Neural cell (in vitro differentiated cells): ENCODE results near the gene BEX1. TPM values are rescaled to one million over a fixed set of nuclear protein-coding genes. Genes with fewer than 3 reads are reported as not detected.

Experiments
- H2AFZ ChIP-seq: fragments of 200-600, 300-800 bp; sonication (generic), shearing (Covaris generic); 2 replicates; pipeline ENCODE4 v1.6.0; 2014; ENCODE audit warnings: low read depth, mild to moderate bottlenecking, antibody characterized with exemption, low read length, moderate library complexity
- H3F3A ChIP-seq: fragments of 200-600 bp; shearing (Covaris generic); 2 replicates; pipeline ENCODE4 v1.6.1; 2016; ENCODE audit warnings: mild to moderate bottlenecking, moderate library complexity, mixed read lengths, antibody characterized with exemption, low read length; ENCODE audit not compliant: insufficient read depth, poor library complexity, severe bottlenecking
- H3K27ac ChIP-seq: fragments of 200-600, 300-800 bp; sonication (generic), shearing (Covaris generic); 2 replicates; pipeline ENCODE4 v1.5.1; 2014; ENCODE audit warnings: mild to moderate bottlenecking, low read length, moderate library complexity
- H3K27me3 ChIP-seq: fragments of 300-800, 200-600 bp; sonication (generic), shearing (Covaris generic); 2 replicates; pipeline ENCODE4 v1.6.0; 2014; ENCODE audit warnings: mild to moderate bottlenecking, low read depth, low read length, moderate library complexity; ENCODE audit not compliant: insufficient read depth
- H3K36me3 ChIP-seq: fragments of 300-800, 200-600 bp; sonication (generic), shearing (Covaris generic); 2 replicates; pipeline ENCODE4 v1.5.1; 2014; ENCODE audit warnings: mild to moderate bottlenecking, antibody characterized with exemption, low read length, moderate library complexity; ENCODE audit not compliant: insufficient read depth
- H3K4me2 ChIP-seq: fragments of 300-800, 200-600 bp; sonication (generic), shearing (Covaris generic); 2 replicates; pipeline ENCODE4 v1.6.0; 2014; ENCODE audit warnings: mild to moderate bottlenecking, low read length
- H3K4me3 ChIP-seq: fragments of 300-800, 200-600 bp; sonication (generic), shearing (Covaris generic); 2 replicates; pipeline ENCODE4 v1.5.1; 2014; ENCODE audit warnings: mild to moderate bottlenecking, low read length, moderate library complexity
- H3K79me2 ChIP-seq: fragments of 200-600 bp; shearing (Covaris generic); replicated peaks from 2 replicates; pipeline ENCODE4 v1.6.0; 2014; ENCODE audit warnings: mild to moderate bottlenecking, low read length, moderate library complexity; ENCODE audit not compliant: insufficient read depth
- H3K9ac ChIP-seq: fragments of 300-800, 200-600 bp; sonication (generic), shearing (Covaris generic); 2 replicates; pipeline ENCODE4 v1.6.1; 2016; ENCODE audit warnings: mild to moderate bottlenecking, low read length, mixed read lengths
- H3K9me2 ChIP-seq: fragments of 200-600 bp; shearing (Covaris generic); 2 replicates; pipeline ENCODE4 v1.6.1; 2016; ENCODE audit warnings: mild to moderate bottlenecking, low read length, mixed read lengths; ENCODE audit not compliant: insufficient read depth
- H3K9me3 ChIP-seq: fragments of 200-600, 300-800 bp; sonication (generic), shearing (Covaris generic); 2 replicates; pipeline ENCODE4 v1.6.1; 2016; ENCODE audit warnings: mild to moderate bottlenecking, mixed run types, low read length, moderate library complexity, mixed read lengths
- H4K20me1 ChIP-seq: fragments of 200-600 bp; shearing (Covaris generic); 2 replicates; pipeline ENCODE4 v1.6.1; 2016; ENCODE audit warnings: mild to moderate bottlenecking, mixed run types; ENCODE audit not compliant: insufficient read depth
- EP300 ChIP-seq: fragments of 450-650 bp; conservative IDR thresholded peaks from 2 replicates; pipeline ENCODE4 v1.6.1; 2014; ENCODE audit warnings: antibody characterized with exemption, mild to moderate bottlenecking, moderate library complexity; ENCODE audit not compliant: poor library complexity, severe bottlenecking
- EZH2 ChIP-seq: fragments of 200-600, 300-800 bp; shearing (Covaris generic), sonication (generic); IDR thresholded peaks from 2 replicates; pipeline ENCODE4 v1.6.1; 2014; ENCODE audit warnings: antibody characterized with exemption, low read length, borderline replicate concordance, mild to moderate bottlenecking; ENCODE audit not compliant: insufficient read depth, poor library complexity, severe bottlenecking
- MXI1 ChIP-seq: fragments of 450-650 bp; conservative IDR thresholded peaks from 2 replicates; pipeline ENCODE4 v1.6.1; 2014; ENCODE audit warnings: antibody characterized with exemption, mild to moderate bottlenecking; ENCODE audit not compliant: poor library complexity, severe bottlenecking
- POLR2AphosphoS5 ChIP-seq: IDR thresholded peaks from 2 replicates; pipeline ENCODE4 v1.6.1; 2012
- RAD21 ChIP-seq: fragments of 450-650 bp; conservative IDR thresholded peaks from 2 replicates; pipeline ENCODE4 v1.6.1; 2014; ENCODE audit warnings: antibody characterized with exemption, mild to moderate bottlenecking, moderate library complexity
- SMC3 ChIP-seq: fragments of 450-650 bp; conservative IDR thresholded peaks from 2 replicates; pipeline ENCODE4 v1.6.1; 2014; ENCODE audit warnings: antibody characterized with exemption, mild to moderate bottlenecking, moderate library complexity; ENCODE audit not compliant: poor library complexity
- TAF1 ChIP-seq: IDR thresholded peaks from 2 replicates; pipeline ENCODE4 v1.6.1; 2012; ENCODE audit warnings: low read depth
- polyA plus RNA-seq: library from polyadenylated mRNA; depleted of rRNA; stranded (reverse); fragments of >200 nt; gene quantifications from 2 replicates; pipeline ENCODE4 v1.2.3, GENCODE V29; 2014
- TF ChIP-seq, protein P1 (sequence below): fragments of 450-650 bp; IDR thresholded peaks from 2 replicates; pipeline ENCODE4 v1.5.1; 2014; ENCODE audit warnings: antibody characterized with exemption, mild to moderate bottlenecking, moderate library complexity; ENCODE audit not compliant: poor library complexity, severe bottlenecking
- TF ChIP-seq, protein P2 (sequence below): IDR thresholded peaks from 2 replicates; pipeline ENCODE4 v1.6.1; 2012; ENCODE audit warnings: borderline replicate concordance

BEX1 gene
- polyA plus RNA-seq, 1 donor from 2014 or later = 1,035 TPM

DNA sequence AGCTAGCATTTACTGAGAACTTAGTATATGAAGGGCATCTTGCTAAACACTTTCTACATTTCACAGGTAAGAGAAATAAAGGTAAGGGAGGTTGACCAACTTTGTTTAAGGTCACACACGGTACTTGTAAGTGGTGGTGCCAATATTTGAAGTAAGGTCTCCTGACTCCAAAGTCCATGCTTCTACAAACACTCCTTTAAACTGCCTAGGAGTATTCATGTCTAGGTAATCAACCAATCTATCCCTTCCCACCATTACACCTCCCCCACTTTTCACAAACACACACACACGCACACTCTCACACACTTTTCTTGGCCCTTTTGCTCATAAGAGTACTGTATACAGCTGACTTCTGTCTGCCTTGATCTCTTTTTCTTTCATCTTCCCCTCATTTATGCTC lies 7.1 kb downstream of the BEX1 start:
- no peaks in the 10 kb centered on the region for H3K9me2 ChIP-seq
- no peak overlapping the region for H3K4me3 ChIP-seq
- H3K27ac ChIP-seq = no peak overlapping the region
- H3K9me3 ChIP-seq = no peaks in the 10 kb centered on the region
- H2AFZ ChIP-seq = no peak overlapping the region
- TF ChIP-seq EP300 (no peak), SMC3 (no peak), POLR2AphosphoS5 (no peak), RAD21 (no peak), TAF1 (no peak), EZH2 (no peak), MXI1 (no peak)
- TF ChIP-seq, protein P1, sequence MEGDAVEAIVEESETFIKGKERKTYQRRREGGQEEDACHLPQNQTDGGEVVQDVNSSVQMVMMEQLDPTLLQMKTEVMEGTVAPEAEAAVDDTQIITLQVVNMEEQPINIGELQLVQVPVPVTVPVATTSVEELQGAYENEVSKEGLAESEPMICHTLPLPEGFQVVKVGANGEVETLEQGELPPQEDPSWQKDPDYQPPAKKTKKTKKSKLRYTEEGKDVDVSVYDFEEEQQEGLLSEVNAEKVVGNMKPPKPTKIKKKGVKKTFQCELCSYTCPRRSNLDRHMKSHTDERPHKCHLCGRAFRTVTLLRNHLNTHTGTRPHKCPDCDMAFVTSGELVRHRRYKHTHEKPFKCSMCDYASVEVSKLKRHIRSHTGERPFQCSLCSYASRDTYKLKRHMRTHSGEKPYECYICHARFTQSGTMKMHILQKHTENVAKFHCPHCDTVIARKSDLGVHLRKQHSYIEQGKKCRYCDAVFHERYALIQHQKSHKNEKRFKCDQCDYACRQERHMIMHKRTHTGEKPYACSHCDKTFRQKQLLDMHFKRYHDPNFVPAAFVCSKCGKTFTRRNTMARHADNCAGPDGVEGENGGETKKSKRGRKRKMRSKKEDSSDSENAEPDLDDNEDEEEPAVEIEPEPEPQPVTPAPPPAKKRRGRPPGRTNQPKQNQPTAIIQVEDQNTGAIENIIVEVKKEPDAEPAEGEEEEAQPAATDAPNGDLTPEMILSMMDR = no peak
- TF ChIP-seq, protein P2, sequence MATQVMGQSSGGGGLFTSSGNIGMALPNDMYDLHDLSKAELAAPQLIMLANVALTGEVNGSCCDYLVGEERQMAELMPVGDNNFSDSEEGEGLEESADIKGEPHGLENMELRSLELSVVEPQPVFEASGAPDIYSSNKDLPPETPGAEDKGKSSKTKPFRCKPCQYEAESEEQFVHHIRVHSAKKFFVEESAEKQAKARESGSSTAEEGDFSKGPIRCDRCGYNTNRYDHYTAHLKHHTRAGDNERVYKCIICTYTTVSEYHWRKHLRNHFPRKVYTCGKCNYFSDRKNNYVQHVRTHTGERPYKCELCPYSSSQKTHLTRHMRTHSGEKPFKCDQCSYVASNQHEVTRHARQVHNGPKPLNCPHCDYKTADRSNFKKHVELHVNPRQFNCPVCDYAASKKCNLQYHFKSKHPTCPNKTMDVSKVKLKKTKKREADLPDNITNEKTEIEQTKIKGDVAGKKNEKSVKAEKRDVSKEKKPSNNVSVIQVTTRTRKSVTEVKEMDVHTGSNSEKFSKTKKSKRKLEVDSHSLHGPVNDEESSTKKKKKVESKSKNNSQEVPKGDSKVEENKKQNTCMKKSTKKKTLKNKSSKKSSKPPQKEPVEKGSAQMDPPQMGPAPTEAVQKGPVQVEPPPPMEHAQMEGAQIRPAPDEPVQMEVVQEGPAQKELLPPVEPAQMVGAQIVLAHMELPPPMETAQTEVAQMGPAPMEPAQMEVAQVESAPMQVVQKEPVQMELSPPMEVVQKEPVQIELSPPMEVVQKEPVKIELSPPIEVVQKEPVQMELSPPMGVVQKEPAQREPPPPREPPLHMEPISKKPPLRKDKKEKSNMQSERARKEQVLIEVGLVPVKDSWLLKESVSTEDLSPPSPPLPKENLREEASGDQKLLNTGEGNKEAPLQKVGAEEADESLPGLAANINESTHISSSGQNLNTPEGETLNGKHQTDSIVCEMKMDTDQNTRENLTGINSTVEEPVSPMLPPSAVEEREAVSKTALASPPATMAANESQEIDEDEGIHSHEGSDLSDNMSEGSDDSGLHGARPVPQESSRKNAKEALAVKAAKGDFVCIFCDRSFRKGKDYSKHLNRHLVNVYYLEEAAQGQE = no peak
- H3F3A ChIP-seq = no peaks in the 10 kb centered on the region
- H3K4me2 ChIP-seq = no peak overlapping the region
- H3K36me3 ChIP-seq = no peaks in the 10 kb centered on the region
- H4K20me1 ChIP-seq = no peaks in the 10 kb centered on the region
- H3K79me2 ChIP-seq = no peaks in the 10 kb centered on the region
- H3K27me3 ChIP-seq = no peaks in the 10 kb centered on the region
- H3K9ac ChIP-seq = no peak overlapping the region

DNA sequence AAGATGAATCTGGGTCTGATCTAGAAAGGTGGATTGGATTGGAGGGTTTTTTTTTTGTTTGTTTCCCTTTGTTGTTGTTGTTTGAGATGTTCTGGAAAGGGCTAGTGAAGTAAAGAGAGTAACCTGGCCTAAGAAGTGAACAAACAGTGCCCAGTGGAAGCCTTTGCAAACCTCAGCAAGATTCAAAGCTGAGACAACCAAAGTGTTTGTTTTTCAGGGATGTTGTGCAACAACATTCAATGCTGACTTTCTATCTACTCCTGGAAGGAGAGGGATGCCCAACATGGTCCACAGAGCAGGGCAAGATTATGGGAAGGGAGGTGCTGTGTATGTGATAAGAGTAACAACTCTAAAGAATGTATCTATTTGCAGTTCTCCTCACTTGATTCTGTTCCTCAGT lies 11.3 kb downstream of the BEX1 start:
- TF ChIP-seq RAD21 (no peak), EZH2 (no peak), MXI1 (no peak)
- Histone ChIP-seq H3K9me2 (no peaks in the 10 kb centered on the region), H3K9ac (no peak overlapping the region), H2AFZ (no peak overlapping the region), H3K27me3 (no peaks in the 10 kb centered on the region), H3K27ac (no peak overlapping the region), H3K4me3 (no peak overlapping the region), H3F3A (no peaks in the 10 kb centered on the region), H3K36me3 (no peaks in the 10 kb centered on the region), H3K4me2 (no peak overlapping the region), H3K79me2 (no peaks in the 10 kb centered on the region), H3K9me3 (no peaks in the 10 kb centered on the region), H4K20me1 (no peaks in the 10 kb centered on the region)
